ENCODE data around the gene DSTN. TPM values are rescaled to one million over a fixed set of nuclear protein-coding genes. Genes with fewer than 3 reads are reported as not detected.
A peak's percentile ranks its signal among the peaks of the same experiment; 100 is the strongest.

Gene DSTN
- total RNA-seq, 6 experiments from 2014 or later = 65.8 to 94.4 (median 86.9) TPM

DNA sequence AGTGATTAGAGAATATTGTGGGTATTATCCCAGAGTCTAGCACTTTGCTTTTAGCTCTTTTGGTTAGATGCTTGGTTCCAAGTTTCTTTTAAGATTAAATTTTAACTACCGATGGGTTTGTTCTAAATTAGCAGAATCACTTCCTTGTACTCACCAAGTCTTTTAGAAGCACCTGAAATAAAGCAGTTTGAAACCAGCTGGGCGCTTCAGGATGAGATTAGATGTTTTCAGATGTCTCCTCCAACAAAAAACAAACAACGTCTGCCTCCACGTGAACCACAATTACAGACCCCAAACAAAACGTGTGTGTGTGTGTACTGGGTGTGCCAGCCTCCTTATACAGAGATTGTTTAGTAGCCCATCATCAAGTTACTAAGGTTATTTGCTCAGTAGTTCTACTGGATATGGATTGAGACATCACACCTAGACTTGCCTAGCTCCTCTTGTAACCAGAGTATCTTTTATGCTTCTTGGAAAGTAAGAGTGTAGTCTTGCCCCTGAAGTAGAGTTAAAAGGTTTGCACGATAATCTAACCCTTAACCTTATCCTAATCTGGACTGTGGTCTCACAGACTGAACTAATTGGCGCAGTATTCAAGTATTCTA, 2.3 kb downstream of the DSTN start:
- Histone ChIP-seq H3K9me3 (no peaks in the 10 kb centered on the region), H3K27me3 (no peaks in the 10 kb centered on the region), H3K36me3 (no peaks in the 10 kb centered on the region), H3K4me1 (peaks cover 0 to 31% (median 9%) of the 10 kb centered on the region in 4 donors), H3K4me3 (no peak overlapping the region), H3K27ac (peak overlapping the region in 1 of 3 donors; percentile 31)
- no peak for ATAC-seq
- intact Hi-C loops (cut with DNase I) = no loop called here
- no peak for TF ChIP-seq POLR2A (IDR thresholded peaks at IDR 0.05)
- TF ChIP-seq, protein P1, sequence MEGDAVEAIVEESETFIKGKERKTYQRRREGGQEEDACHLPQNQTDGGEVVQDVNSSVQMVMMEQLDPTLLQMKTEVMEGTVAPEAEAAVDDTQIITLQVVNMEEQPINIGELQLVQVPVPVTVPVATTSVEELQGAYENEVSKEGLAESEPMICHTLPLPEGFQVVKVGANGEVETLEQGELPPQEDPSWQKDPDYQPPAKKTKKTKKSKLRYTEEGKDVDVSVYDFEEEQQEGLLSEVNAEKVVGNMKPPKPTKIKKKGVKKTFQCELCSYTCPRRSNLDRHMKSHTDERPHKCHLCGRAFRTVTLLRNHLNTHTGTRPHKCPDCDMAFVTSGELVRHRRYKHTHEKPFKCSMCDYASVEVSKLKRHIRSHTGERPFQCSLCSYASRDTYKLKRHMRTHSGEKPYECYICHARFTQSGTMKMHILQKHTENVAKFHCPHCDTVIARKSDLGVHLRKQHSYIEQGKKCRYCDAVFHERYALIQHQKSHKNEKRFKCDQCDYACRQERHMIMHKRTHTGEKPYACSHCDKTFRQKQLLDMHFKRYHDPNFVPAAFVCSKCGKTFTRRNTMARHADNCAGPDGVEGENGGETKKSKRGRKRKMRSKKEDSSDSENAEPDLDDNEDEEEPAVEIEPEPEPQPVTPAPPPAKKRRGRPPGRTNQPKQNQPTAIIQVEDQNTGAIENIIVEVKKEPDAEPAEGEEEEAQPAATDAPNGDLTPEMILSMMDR (IDR thresholded peaks at IDR 0.05) = no peak
- 40% methylated on average over 7 of the region's 7 CpGs for WGBS (ENCODE audit: insufficient coverage, low coverage, low lambda C conversion rate, missing lambda C conversion rate)
- no peak for DNase-seq

DNA sequence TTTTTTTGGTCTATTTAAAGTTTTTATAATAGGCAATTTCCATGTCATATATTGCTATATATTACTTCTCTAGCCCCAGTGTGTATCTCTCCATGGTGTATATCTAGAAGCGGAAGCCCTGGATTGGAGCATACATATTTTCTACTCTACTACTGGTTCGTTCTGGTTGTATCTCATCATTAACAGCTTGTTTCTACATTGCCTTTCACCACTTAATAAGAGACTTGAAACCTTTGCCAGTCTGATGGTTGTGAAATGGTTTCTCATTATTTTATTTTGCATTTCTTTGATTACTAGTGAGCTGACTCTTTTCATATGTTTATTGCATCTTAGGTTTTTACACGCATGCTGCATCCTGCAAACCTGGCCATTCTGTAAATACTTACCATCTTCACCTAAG, 3.6 kb downstream of the DSTN start:
- Histone ChIP-seq H3K9me3 (no peaks in the 10 kb centered on the region), H3K27me3 (no peaks in the 10 kb centered on the region), H3K4me1 (peaks cover 0 to 31% (median 9%) of the 10 kb centered on the region in 4 donors), H3K36me3 (no peaks in the 10 kb centered on the region), H3K27ac (no peak overlapping the region), H3K4me3 (no peak overlapping the region)
- DNase-seq (no peak), ATAC-seq (no peak)
- intact Hi-C loops (cut with DNase I) = no loop called here
- no peak for TF ChIP-seq POLR2A (IDR thresholded peaks at IDR 0.05)
- TF ChIP-seq, protein P1 (IDR thresholded peaks at IDR 0.05) = no peak
- WGBS (ENCODE audit: insufficient coverage, low coverage, low lambda C conversion rate, missing lambda C conversion rate) = 92% methylated on average over 3 of the region's 3 CpGs

DNA sequence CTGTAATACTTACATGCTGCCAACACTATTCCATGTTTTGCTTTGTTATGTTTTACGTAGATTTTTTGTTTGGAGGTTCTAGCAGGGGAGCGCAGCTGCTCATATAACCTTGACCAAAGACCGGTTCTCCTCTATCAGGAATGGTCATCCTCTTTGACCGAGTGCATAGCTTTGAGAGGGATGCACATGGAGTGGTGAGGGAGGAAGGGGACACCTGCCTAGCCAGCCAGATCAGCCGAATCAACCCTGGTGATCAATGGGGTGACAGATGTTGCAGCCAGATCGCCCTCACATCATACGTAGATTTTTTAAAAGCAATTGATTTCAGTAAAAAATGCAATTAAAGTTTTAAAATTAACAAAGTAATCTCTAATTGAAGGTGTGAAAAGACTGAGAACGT, 6.3 kb downstream of the DSTN start:
- H3K9me3 ChIP-seq = no peaks in the 10 kb centered on the region
- no peaks in the 10 kb centered on the region for H3K36me3 ChIP-seq
- no peak overlapping the region for H3K4me3 ChIP-seq
- intact Hi-C loops (cut with DNase I) = no loop called here
- no peak for DNase-seq
- no peaks in the 10 kb centered on the region for H3K27me3 ChIP-seq
- H3K4me1 ChIP-seq = peaks cover 0 to 25% (median 7%) of the 10 kb centered on the region in 4 donors
- ATAC-seq = no peak
- WGBS (ENCODE audit: insufficient coverage, low coverage, low lambda C conversion rate, missing lambda C conversion rate) = 84% methylated on average over 8 of the region's 8 CpGs
- TF ChIP-seq POLR2A (IDR thresholded peaks at IDR 0.05) = no peak
- TF ChIP-seq, protein P1 (IDR thresholded peaks at IDR 0.05) = no peak
- no peak overlapping the region for H3K27ac ChIP-seq

DNA sequence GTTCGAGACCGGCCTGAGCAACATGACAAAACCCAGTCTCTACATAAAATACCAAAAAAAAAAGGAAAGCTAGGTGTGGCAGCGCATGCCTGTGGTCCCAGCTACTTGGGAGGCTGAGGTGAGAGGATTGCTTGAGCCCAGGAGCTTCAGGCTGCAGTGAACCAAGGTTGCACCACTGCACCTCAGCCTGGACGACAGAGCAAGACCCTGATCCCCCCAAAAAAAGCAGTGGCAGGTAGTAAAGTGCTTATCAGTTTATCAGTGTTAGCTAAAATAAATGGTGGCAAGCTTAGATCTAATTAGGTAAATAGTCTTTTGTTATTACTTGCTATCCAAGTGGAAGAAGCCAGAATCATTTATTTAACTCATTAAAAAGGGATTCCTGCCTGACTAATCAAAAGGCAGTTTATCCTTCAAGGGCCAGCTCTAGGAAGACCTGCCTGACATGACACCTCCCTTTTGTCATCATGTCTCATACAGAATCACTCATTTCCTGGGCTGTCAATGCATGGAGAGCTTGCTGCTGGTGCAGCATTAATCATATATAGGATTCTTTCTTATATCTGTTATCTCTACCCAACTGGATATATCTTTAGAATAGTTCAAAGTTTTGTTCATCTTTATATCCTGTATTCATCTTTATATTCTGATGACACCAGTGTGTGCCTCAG, 9.6 kb downstream of the DSTN start:
- no peaks in the 10 kb centered on the region for H3K36me3 ChIP-seq
- DNase-seq (no peak), ATAC-seq (no peak)
- TF ChIP-seq, protein P1 (IDR thresholded peaks at IDR 0.05) = no peak
- TF ChIP-seq POLR2A (IDR thresholded peaks at IDR 0.05) = no peak
- intact Hi-C loops (cut with DNase I) = no loop called here
- H3K27me3 ChIP-seq = no peaks in the 10 kb centered on the region
- H3K4me1 ChIP-seq = peaks cover 0 to 5% (median 0%) of the 10 kb centered on the region in 4 donors
- H3K27ac ChIP-seq = no peak overlapping the region
- no peak overlapping the region for H3K4me3 ChIP-seq
- no peaks in the 10 kb centered on the region for H3K9me3 ChIP-seq
- 100% methylated on average over 2 of the region's 4 CpGs for WGBS (ENCODE audit: insufficient coverage, low coverage, low lambda C conversion rate, missing lambda C conversion rate)
